Activated CD8-positive, alpha-beta memory T cell treated with anti-CD3 and anti-CD28 coated beads, Interleukin-2, amount 50 U/mL, for 48 hours (primary cell): ENCODE data around the gene TROAP.
"Not testable (repeated sequence)": the region's sequence is repeated elsewhere in the genome, so short reads cannot be mapped to it uniquely, and the experiment has no call there.

Experiments used
- DNase-seq: peaks from one replicate; pipeline ENCODE4 v3.0.0-alpha.2; 2020

TROAP gene

DNA sequence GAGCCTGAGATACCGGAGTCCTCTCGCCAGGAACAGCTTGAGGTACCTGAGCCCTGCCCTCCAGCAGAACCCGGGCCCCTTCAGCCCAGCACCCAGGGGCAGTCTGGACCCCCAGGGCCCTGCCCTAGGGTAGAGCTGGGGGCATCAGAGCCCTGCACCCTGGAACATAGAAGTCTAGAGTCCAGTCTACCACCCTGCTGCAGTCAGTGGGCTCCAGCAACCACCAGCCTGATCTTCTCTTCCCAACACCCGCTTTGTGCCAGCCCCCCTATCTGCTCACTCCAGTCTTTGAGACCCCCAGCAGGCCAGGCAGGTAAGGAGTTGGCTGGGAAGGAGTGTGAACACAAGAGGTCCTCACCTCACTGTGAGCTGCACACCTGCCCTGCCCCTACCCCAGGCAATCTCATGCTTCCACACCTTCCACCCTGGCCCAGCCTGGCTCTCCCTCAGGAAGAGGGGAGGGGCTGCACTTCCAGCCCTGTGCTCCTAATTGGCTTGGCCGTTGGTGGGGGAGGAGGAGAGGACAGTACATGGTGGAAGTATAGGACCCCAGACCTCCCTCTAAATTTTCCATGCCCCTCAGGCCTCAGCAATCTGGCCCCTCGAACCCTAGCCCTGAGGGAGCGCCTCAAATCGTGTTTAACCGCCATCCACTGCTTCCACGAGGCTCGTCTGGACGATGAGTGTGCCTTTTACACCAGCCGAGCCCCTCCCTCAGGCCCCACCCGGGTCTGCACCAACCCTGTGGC is 7.8 kb downstream of the TROAP start:
- no peak for DNase-seq

GRCh38 chr12:49331380-49332222 is 8.5 kb downstream of the TROAP start:
- no peak for DNase-seq

DNA sequence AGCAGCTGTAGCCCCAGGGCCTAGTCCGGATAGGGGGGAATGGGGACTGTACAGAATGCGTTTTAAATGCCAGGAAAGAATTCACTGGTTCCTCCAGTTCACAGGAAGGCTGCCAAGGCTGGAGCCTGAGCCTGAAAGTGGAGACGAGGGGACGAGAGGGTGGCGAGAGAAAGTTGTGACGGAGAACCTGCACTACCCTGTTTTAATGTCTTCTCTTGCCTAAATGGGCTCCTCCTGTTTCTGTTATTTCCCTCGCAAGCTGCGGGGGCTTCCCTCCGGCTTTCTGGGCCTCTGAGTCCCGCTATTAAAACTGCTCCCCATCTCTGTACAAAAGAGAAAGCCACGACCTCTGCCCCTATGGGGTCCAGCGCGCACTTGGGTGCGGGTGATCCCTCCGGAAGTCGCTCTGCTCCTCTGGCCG is 9.4 kb downstream of the TROAP start:
- no peak for DNase-seq

GRCh38 chr12:49332891-49333371 is 9.9 kb downstream of the TROAP start:
- DNase-seq: no peak

DNA sequence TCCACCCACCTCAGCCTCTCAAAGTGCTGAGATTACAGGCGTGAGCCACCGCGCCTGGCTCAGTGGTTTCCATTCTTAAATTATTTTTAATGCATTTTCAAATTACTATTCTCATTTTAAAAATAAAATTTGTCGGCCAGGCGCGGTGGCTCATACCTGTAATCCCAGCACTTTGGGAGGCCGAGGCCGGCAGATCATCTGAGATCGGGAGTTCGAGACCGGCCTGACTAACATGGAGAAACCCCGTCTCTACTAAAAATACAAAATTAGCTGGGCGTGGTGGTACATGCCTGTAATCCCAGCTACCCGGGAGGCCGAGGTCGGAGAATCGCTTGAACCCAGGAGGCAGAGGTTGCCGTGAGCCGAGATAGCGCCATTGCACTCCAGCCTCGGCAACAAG is 10.7 kb downstream of the TROAP start:
- DNase-seq: not testable (repeated sequence)

DNA sequence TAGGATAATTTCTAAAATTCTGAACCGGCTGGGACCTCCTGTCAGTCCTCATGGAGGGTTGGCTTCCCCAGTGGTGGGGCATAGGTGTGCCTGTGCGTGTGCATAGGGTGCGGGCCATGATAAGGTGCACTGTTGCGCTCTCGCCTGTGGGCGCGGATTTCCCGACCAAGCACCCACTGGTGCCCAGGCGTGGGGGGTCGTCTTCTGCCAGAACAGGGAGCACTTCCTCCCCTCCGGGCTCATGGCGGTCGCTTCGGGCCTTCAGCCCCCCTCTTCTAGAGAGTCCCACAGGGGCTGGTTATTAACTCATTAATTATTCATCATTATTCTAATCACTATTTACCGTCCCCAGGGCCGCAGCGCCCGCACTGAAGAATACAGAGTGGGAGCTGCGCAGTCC is 11.2 kb downstream of the TROAP start:
- DNase-seq: no peak

GRCh38 chr12:49334681-49335080 is 11.6 kb downstream of the TROAP start:
- no peak for DNase-seq

DNA sequence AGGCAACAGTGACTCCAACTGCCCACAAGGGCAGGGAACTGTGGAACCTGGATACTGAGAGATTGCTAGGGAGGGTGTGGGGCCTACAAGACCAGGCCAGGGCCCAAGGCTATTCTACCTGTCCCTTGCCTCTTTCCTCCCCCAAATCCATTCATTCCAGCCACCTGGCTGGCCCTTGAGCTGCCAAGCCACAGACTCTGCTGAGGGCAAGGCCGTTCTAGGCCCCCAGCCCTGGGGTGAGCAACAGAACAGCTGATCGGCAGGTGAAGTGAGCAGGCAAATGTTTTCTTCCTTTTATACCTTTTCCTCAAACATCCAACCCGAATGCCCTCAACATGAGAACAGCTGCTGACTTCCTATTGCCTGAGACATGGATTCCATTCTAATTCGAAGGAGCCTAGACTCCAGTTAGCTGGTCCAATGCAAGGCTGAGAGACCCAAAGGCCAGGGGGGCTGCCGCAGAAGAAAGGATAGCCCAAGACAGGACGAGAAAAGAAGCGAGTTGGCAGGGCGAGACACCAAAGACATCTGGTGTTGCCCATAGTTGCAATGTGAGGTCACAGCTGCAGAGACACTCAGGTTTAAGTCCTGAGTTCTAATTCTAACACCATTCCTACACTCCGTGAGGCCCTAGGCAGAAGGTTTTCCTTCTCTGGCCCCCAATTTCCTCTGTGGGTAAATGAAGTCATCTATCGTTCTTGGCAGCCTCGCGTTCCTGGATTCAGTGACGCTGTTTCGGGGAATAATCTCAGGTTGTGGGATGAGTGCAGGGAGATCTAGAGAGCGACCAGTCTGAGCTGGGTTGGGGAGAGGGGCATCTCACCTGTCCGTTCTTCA is 12.3 kb downstream of the TROAP start:
- peak; percentile 49 for DNase-seq

GRCh38 chr12:49335955-49336644 is 13.0 kb downstream of the TROAP start:
- no peak for DNase-seq

DNA sequence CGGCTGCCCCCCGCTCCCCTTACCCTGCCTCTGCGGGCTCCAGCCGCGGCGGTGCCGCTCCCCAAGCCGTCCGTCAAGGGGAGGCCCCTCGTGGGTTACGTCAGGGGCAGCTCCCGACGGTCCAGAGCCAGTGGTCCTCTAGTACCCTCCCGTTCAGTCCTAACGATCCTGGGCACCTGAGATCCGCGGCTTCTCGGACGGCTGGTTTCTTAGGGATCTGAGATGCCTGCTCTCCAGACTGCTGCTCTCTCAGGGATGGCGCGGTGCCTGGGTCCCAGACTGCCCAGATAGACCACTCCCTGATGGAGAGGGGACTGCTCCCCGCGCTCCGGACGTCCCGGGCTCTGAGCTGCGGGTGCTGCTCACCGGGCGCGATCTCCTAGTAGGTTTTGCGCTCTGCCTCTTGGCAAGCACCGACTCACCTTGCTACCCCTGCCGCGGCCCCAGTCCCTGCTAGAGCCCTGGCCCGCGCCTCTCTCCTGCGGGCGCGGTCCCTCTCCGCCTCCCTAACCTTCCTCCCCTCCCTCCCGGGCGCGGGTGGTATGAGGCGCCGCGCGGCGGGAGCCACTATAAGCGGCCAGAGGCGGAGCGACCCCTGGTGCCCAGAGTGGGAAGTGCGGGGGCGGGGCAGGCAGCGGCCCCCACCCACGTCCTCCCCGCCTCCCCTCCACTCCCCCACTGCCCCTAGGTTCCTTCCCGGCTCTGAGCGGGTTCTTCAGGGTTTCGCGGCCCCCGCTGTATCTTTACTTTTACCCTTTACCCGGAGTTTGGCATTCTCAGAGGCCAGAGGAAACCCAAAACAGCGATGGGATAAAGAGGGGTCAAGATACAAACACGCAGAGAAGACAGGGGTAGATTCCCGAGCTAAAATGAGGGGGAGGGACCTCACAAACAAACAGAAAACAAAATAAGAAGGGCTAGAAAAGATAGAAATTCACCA is 13.9 kb downstream of the TROAP start, which contains the start of gene C1QL4:
TSS of gene C1QL4 (minus strand) at position 544 of the 940 bp plus-strand sequence. CDS start 711 bp downstream, outside the sequence.
- peak; percentile 96 for DNase-seq

DNA sequence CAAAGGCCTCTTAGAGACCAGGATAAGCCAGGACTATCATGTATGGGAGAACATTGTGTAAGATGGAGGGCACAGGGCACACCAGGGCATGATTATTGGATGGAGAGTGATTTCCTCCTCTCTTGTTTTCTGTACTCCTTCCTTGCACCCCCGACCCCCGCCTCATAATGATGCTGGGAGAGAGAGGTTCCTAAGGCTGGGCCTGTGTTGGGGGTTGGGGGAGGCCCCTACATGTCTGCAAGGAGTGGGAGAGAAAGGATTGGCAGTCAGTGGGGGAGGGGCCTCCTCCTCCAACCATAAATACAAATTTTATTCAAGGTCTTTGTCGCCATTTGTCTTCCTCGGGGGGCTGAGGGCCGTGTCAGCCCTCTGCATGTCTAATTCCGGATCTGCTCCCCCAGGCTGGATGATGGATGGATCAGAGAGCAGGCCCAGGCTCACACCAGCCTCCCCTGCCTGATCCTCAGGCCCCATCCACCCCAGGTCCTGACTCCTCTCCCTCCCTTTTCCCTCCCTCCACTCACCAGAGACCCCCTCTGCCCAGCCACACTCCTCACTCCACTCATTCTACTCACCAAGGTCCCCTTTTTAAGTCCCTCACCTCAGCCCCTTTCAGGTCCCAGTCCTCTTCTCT is 15.9 kb downstream of the TROAP start:
- DNase-seq: no peak

- no peak for DNase-seq
Observed at GRCh38 chr12:49339464-49339861, 16.4 kb downstream of the TROAP start.

DNA sequence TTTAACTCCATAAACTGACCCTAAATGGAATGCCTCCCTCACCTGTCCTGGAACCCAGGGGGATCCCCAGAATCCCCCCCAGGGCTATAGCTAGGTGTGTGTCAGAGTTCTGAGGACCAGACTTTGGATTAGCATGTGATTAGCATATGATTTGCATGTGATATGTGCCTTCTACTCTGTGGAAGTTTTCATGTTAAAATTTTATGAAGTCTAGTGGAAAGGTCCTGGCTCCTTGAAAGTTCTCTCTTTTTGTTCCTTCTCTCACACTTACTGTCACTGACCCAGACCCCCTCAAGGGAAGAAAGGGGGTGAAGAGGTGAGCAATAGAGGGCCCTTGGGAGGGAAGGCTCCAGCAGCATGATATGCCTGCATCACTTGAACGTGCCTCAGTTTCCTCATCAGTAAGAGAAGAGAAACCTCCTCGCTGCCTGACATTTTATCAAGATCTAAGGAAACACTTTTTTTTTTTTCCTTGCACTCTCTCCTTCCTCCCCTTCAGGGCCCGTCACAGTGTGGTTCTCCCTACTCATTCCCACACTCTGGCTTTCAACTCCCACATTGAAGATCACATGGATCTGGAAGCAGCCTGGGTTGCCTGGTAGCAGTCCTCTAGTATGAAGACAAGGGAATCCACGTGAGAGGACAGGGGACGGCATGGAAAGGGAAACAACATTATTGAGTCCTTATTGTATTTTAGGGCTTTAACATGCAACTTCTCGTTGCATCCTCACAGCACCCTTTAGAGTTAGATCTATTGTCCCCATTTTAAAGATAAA is 17.2 kb downstream of the TROAP start:
- DNase-seq: no peak

DNA sequence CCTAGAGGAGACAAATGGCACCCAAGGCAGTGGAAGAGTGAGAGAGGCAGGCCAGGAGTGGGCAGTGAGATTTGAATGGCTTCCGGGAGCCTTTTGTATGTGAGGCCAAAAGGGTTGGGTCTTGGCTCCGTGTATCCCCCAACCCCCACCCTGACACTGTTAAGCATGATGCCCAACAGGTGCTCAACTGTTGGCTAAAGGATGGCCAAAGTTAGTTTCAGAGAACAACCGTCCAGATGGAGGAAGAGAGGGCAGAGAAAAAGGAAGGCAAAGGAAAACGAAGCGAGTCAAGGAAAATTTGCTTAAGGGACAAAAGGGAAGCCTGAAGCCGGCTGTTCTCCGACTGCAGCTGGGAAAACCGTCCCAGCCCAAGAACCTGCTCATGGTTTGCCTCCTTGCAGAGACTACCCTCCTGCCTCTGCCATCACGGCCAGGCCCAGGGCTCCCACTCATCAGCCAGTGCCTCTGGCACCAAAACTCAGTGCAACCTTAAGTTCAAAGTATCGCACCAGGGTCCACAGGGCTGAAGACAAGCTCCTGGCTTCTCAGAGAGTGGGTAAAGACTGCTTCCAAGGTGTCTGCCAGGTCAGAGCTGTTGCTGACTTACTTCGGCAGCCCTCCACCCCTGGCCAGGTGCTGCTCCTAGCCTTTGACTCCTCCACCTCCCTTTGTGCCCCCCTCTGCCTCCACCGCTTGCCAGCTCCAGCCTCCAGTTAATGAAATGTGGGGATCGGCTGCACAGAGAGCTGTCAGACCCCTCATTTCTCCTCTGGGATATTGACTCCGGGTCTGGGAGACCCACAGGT is 18.1 kb downstream of the TROAP start:
- DNase-seq: no peak

DNA sequence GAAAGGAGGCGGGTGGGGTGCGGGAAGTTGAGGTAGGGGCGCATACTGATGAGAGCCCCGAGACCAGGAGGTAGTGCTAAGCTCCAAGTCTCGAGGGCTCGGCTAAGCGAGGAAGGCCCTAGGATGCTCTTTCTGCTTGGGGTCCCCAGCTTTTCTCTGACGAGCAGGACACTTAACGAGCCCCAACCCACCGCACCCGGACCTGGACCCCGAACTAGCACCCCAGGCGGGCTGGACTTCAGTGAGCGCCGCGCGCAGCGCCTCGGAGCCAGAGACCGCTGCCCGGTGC is 18.7 kb downstream of the TROAP start:
- DNase-seq: no peak

DNA sequence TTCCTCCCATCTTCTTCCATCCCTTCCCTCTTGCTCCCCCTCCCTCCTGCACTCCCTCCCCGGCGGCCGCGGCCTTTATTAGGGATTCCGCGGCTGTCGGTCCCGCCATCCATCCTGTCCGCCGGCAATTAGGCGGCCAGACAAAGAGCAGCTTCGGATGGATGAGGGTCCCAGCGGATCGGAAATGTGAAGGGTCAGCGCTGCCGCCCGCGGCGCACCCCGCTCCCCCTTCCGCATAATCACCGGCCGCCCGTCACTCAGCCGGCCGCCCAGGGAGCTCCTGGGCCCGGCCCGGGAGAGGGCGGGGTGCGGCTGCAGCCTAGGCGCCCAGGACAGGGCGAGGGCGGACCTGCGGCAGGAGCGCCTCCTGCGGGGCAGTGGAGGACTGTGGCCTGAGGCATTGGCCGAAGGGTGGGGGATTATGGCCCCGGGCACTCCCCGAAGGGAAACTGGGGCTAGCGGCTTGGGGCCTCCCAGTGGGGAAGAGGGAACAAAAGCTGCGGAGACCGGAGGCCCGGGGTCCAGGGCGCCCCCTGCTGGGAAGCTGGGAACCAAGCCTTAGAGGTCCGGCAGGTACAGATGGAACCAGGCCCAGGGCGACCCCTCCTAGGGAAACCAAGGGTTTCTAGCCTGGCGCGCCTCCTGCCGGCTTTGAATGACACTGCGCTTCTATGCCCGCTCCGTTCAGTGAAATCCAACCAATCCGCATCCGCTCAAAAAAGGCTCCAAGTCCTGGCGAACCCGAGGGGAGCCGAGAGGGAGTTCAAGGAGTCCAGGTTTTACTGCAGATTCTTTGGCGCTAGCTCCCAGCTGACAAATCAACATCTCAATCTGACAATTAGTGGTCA is 19.2 kb downstream of the TROAP start:
- peak; percentile 96 for DNase-seq

DNA sequence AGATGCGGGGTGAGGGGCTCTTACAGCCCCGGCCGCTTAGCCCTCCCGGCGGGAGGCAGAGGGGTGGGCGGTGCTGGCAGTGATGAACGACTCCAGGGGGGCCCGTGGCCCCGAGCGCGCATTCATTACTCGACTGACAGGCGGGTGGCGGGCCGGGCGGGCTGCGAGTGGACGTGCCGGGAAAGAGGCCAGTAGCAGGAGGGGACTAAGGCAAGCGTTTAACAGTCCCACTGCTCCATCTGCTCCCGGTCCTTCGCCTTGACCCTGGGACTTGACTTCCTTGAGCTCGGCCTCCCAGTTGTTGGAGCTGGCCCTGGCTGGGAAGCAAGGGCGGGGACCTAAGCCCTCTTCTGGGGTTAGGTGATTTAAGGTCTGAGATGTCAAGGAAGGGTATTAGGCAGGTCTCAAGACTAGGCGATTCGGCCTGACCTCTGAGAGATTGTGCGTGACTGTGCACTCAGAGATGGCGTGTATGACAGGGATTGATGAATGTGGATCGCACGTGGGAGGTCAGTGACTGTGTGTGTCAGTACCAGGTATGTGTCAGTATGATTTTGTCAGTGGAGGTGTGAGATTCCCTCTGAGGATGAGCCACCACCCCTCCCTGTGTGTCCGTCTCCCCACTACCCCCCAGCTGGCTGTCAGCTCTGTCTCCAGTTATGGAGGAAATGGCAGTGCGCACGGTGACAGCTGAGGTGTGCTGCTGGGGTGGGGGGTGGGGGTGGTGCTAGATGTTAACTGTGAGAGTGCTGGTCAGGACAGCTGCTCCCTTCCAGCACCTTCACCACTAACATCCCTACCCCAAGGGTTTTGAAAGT is 20.1 kb downstream of the TROAP start:
- DNase-seq: peak; percentile 68
